ENCODE results near the gene COX6B1.
A peak's percentile ranks its signal among the peaks of the same experiment; 100 is the strongest.
"Not testable (repeated sequence)": the region's sequence is repeated elsewhere in the genome, so short reads cannot be mapped to it uniquely, and the experiment has no call there.

The COX6B1 gene

DNA sequence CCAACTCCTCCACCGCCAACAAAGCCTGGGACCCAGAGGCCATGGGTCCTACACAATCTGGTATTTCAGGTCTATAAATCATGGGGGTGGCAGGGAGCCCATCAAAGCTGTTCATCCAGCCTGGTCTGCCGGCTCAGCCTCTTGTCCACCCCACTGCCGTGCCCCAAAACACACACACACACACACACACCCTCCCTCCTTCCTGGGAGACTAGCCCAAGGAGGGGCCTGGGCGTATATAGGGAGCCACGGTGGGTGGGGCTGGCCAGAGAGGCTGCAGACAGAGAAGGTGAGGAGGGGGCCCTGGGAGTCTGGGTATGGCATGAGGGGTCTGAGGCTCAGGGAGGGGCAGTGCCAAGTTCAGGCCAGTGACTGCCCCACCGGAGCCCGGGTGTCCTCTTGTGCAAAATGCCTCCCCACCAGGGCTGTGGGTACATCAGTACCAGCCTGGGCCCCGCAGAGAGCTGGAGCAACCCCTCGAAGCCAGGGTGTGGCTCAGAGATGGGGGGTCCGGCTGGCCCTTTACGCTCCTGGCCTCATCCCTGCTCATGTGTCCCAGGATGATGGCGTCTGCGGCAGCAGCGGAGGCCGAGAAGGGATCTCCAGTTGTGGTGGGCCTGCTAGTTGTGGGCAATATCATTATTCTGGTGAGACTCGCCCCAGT is 18.3 kb downstream of the COX6B1 start, which contains the start of gene UPK1A:
Gene UPK1A (plus strand): TSS at position 267 of the 663 bp plus-strand sequence. CDS start 296 bp downstream, at position 563.
- no peak for DNase-seq

DNA sequence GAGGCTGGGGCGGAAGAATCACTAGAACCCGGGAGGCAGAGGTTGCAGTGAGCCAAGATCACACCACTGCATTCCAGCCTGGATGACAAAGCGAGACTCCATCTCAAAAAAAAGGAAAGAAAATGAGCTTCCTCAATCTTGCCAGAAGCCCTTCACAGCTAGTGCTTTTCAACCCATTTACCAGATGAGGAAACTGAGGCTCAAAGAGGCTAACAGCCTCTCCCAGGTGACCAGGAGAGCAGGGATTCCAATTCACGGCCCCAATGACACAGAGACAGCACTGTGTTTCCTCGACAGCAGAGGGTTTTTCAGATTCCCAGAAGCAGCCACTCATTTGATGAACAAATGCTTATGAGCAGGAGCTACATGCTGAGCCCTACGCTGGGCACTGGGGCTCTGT is 21.4 kb downstream of the COX6B1 start:
- no peak for DNase-seq

DNA sequence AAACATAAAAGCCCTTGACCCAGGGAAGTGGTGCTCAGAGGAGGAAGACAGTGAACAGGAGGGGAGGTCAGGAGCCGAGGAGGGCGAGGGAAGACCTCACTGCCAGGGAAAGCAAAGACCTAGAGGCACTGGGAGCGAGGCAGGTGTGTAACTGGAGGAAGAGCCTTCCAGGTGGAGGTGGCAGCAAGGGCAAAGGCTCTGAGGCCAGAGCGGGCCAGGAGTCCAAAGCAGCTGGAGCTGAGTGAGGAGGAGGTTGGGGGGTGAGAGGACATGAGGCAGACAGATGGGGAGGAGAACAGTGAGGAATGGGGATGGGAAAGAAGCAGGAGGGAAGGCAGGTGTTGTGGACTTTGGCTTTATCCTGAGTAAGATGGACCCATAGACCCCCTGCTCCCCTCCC is 21.9 kb downstream of the COX6B1 start:
- no peak for DNase-seq

DNA sequence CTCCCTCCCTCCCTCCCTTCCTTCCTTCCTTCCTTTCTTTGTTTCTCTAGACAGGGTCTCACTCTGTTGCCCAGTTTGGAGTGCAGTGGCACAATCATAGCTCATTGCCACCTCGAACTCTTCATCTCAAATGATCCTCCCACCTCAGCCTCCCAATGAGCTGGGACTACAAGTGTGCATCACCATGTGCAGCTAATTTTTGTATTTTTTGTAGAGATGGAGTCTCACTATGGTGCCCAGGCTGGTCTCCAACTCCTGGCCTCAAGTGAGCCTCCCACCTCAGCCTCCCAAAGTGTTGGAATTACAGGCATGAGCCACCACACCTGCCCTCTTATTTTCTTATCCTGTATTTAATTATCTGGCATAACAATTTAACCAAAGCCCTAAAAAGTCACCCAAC is 22.6 kb downstream of the COX6B1 start:
- DNase-seq = no peak

DNA sequence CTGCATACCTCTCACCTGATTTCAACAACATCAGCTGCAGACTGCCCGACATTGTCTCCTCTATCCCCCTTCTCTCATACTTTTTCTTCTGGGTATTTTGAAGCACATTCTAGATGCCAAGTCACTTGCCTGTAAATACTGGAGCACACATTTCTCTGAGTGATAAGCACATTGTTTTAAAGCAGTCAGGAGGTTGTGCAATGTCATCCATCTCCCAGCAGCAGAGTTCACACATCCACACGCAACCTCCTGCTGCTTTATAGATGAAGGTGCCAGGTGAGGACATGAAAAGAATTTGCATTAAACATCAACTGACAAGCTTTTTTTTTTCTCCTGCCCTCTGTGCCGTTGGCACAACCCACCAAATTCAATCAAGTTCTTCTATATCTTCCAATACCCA is 23.7 kb downstream of the COX6B1 start:
- no peak for DNase-seq

DNA sequence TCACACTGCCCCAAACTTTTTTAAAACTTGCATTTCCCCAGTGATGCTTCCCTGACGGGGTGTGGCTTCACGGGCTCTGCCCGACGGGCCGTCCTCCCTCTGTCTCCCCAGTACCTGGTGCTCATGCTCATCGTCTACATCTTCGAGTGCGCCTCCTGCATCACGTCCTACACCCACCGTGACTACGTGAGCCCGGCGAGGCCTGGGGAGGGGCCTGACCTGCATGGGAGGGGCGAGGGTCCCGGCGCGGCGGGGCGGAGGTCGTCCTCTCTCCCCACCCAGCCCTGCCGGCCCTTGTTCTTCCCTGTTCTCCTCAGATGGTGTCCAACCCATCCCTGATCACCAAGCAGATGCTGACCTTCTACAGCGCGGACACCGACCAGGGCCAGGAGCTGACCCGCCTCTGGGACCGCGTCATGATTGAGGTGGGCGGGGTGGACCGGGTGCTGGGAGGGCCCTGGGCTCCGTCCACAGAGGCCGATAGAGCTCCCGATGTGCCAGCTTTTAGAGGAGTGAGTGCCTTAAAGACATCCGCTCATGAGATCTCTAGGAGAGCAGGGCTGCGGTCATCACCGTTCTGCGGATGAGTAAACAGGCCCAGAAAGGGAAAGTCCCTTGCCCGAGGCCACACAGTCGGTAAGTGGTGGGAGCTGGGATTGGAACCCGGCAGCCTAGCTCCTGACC is 25.1 kb downstream of the COX6B1 start:
- peak; percentile 30 for DNase-seq

DNA sequence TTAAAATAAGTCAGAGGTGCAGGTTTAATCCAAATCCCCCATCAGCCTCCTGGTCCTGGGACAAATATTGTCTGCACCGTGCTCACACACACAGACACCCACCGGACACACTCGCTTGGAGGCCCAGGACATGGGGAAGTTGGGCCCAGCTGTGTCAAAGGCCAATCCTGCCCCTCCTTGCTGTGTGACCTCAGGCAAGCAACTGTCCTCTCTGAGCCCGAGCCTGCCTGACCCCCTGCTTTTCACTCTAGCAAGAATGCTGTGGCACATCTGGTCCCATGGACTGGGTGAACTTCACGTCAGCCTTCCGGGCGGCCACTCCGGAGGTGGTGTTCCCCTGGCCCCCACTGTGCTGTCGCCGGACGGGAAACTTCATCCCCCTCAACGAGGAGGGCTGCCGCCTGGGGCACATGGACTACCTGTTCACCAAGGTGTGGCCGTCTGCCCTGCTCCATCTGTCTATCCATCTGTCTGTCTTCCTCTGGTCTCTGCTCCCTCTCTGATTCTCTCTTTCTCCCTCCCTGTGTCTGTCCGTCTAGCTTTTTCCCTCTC is 27.5 kb downstream of the COX6B1 start:
- DNase-seq = no peak

DNA sequence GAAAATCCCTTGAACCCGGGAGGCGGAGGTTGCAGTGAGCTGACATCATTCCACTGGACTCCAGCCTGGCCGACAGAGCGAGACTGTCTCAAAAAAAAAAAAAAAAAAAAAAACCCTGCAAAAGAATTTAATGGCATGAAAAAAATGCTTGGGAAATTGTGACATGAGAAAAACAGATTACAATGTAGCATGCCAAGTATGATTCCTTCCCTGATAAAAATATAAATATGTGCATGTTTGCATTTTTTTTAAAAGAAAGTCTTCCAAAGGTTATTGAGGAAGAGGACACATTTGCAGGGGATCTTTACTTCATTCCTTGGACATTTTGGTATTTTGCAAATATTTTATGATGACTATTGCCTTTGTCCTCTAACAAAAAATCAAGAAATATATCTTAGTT is 41.7 kb downstream of the COX6B1 start:
- DNase-seq = no peak

DNA sequence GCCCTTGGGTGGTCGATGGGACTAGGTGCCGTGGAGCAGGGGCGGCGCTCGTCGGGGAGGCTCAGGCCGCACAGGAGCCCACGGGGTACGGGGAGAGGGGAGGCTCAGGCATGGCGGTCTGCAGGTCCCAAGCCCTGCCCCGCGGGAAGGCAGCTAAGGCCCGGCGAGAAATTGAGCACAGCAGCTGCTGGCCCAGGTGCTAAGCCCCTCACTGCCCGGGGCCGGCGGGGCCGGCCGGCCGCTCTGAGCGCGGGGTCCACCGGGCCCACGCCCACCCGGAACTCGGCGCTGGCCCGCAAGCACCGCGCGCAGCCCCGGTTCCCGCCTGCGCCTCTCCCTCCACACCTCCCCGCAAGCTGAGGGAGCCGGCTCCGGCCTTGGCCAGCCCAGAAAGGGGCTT is 43.0 kb downstream of the COX6B1 start:
- DNase-seq = not testable (repeated sequence)

DNA sequence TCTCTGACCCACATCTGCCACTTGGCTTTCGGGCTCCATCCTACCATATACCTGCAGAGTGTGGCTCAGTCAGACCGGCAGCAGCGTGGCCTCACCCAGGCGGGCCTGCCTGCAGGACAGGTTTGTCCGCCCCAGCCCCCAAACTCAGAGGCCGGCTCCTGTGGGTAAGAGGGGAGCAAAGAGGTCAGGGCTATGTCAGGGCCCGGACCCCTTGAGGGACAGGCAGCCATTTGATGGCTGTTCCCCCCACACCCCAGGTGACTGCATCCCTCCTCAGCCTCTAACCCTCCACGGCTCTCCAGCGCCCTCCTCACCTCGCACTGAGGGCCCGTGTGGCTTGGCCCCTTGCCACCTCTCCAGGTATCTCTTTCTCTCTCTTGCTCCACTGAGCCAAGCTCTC is 43.9 kb downstream of the COX6B1 start:
- no peak for DNase-seq

DNA sequence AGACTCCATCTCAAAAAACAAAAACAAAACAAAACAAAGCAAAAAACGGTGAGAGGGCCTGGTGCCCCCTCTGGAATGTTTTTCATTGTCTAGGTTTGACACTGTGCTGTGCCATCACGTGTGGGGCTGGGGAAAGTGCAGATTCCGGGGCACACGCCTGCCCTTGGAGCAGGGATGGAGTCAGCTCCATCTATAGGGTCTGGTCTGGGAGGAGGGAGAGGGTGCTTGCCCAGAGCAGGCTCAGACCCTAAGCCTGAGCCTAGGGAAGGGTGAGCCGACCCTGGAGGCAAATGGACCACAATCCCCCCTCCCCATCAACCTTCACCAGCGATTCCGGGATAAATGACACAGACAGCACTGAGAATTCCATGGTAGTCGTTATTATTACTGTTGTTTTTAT is 45.3 kb downstream of the COX6B1 start:
- no peak for DNase-seq

DNA sequence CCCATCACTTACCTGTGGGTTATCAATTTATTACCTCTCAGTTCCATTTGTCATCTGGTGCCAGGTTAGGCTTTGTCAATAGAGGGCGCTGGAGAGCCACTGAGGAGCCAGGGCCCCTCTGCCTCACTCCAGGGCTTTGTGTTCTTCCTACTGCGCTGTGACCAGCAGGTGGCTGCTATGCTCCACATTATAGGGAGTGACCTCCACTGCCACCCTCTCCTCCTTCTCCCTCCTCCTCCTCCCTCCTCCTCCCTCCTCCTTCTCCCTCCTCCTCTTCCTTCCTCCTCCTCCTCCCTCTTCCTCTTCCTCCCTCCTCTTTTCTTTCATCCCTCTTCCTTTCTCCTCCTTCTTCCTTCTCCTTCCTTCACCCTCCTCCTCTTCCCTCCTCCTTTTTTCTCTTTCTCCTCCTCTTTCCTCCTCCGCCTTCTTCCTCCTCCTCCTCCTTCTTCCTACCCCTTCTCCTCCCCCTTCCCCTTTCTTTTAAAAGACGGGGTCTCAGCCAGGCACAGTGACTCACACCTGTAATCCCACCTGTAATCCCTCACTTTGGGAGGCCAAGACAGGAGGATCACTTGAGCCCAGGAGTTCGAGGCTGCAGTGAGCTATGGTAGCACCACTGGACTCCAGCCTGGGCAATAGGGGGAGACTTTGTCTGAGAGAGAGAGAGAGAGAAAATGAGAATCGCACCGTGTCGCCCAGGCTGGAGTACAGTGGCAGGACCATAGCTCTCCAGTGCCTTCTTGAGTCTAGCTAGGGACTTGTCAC is 45.9 kb downstream of the COX6B1 start:
- DNase-seq = peak; percentile 86

DNA sequence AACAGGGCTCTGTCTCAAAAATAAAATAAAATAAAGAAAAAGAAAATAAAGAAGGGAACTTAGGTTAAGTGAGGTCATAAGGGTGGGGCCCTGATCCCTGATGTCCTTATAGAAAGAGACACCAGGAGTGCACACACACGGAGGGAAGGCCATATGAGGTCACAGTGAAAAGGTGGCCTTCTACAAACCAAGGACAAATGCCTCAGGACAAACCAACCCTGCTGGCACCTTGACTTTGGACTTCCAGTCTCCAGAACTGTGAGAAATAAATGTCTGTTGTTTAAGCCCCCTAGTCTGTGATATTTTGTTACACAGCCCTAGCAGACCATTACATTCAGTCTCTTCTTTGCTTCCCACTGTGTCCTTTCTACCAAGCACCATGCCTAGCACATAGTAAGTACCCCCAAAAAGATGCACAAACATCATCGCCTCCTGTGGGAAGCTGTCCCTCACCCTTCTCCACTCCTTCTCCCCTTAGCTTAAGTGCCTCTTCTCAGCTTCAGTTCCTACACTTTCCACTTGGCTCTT is 47.8 kb downstream of the COX6B1 start:
- no peak for DNase-seq

DNA sequence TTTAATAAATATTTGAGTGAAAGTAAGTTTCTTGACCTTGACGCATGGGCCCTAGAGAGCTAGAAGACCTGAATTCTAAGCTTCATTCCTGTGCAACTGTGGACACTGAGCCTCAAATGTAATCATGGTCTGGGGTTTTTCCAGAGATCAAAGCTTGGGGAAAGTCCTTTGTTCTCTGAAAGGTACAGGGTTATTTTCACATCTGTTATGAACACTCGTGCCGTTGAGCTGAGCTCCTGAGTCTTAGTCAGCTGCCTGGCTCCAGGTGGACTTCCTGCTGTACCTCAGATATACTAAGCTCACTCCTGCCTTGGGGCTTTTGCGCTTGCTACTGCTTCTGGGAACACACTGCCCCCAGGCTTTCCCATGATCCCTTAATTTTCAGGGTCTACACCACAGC is 48.7 kb downstream of the COX6B1 start:
- no peak for DNase-seq

DNA sequence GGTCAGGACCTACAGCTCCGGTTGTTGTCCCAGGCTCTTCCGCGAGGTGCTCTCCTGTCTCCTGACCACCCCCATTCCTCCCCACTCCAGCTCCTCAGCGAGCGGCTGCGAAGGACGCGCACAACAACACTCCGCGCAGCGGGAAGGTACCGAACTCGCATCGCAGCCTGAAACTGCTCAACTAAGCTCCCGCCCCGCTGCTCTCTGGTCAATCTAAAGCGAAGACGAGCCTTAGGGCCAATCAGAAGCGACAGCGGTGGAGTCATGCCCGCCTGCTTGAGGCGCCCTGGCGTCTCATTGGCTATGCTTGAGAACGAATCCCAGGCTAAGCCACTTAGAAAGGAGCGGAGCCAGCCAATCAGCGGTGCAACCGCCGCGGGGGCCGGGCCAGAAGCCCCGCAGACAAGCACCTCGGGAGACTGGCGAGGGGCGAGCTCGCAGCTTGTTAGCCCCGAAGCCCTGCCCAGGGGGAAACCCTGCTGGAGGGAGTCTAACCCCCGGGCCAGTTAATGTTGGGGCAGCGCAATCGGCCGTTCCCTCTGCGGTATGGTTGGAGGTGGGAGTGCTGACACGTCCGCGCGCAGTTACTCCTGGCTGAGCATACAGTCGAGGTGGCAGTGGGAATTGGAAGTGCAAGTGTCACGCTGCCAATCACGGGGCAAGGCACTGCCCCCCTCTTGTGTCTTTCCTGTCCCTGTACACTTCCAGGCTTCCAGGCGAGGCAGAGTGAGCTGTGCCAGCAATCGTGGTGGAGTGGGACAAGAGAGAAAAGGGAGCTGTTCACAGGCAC is 54.3 kb downstream of the COX6B1 start:
- DNase-seq = peak; percentile 89

DNA sequence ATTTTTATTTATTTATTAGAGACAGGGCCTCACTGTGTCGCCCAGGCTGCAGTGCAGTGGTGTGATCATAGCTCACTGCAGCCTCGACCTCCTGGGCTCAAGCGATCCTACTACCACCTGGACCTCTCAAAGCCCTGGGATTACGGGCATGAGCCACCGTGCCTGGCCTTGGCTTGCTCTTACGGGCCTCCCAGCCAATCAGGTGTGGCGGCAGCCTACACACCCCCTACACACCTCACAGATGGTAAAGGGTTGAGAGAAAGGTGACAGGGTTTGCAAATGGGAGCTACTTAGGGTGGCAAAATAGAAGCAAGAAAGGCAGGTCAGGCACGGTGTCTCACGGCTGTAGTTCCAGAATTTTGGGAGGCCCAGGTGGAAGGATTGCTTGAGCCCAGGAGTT is 55.2 kb downstream of the COX6B1 start:
- no peak for DNase-seq

DNA sequence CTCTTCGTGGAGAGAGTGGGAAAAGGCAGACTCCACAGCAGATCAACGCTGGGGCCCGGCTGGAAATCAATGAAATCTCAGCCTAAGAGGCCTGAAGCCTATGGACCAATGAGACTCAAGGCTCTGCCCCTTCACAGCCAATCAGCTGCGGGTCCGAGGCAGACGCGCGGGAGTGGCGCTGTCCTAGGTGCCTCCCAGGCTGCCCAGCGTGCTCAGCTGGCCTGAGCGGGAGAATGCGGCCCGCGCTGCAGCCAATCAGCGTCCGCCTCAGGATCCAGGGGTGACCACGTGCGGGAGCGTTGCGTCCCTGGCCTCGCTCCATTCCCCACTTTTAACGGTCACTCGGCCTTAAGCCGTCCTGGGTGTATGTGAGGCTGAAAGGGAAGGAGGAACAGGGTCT is 56.1 kb downstream of the COX6B1 start, which contains the start of gene ZBTB32:
Gene ZBTB32 (plus strand): TSS at position 341 of the 400 bp plus-strand sequence. CDS start 10,069 bp downstream, outside the sequence.
- no peak for DNase-seq
